GM18505 (cell line): ENCODE data around the gene HAUS7.

Experiments
- ATAC-seq: cut with Tn5 transposase; IDR thresholded peaks from one replicate; pipeline ENCODE4 v1.9.1; 2021; ENCODE audit not compliant: unreplicated experiment
- POLR2A ChIP-seq: IDR thresholded peaks from 4 replicates; pipeline ENCODE4 v1.6.1; 2011; ENCODE audit warnings: borderline replicate concordance; ENCODE audit not compliant: insufficient read depth, insufficient read length; ENCODE audit errors: extremely low read depth

HAUS7 gene

DNA sequence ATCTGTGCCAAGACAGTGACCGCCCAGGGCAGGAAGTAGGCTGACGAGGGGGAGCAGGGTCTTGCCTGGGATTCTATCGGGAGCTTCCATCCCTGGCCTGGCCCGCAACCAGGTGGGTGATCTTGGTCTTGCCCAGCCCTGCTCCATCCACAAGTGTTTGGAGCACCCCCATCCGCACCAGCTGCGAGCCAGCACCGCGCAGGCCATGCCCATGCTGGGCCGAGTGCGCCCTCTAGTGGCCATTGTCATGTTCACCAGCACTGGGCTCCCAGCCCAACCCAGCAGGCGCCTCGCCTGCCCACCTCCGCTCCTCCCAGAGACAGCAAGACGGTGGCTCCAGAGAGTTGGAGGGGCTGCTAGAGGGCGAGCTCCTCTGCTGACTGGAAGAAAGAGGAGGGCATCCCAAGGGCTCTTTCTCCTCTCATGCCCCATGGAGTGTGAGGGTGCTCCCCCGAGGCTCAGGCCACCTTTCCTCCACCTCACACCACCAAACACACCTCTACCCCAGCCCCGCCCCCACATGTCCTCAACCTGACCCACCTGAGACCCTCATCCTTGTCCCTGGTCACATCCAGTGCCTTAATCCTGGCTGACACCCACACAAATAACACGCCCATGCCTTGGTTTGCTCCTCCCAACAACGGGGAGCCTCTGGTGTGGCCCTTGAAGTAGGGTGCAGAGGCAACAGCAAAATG is 37.3 kb upstream of the HAUS7 start:
- peak; percentile 92 for ATAC-seq
- TF ChIP-seq POLR2A: no peak

DNA sequence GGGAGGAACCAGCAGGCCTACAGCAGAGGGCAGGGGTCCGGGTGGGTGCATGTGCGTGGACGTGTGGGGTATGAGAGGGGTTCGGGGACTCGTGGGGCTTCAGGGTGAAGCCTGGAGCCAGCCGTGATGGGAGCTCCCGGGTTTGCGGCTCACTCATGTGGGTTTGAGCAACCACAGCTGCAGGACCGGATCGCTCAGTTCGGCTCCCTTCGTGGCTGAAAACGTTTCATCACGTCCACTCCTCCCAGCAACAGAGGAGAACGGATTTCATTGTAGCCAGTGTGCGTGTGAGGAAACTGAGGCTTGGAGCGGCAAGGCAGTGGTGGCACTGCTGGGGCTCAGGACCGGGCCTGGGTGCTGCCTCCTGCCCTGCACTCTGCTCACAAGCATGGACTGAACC is 35.0 kb upstream of the HAUS7 start:
- ATAC-seq: no peak
- TF ChIP-seq POLR2A: no peak

DNA sequence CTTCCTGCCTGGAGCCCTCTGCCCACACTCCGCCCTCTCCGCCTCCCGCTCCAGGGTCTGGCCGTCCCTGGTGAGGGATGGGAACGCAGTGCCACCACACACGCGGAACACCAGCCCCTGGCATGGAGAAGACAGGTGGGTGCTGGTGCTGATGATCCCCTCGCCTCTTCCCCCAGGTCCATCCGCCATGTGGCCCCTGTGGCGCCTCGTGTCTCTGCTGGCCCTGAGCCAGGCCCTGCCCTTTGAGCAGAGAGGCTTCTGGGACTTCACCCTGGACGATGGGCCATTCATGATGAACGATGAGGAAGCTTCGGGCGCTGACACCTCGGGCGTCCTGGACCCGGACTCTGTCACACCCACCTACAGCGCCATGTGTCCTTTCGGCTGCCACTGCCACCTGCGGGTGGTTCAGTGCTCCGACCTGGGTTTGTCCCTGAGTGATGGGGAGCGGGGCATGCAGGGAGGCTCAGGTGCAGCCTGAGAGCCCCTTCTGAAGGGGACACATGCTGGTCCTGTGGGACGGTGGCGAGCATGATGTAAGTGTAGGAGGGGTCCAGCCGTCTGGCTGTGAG is 34.2 kb upstream of the HAUS7 start:
- ATAC-seq: no peak
- TF ChIP-seq POLR2A: no peak

DNA sequence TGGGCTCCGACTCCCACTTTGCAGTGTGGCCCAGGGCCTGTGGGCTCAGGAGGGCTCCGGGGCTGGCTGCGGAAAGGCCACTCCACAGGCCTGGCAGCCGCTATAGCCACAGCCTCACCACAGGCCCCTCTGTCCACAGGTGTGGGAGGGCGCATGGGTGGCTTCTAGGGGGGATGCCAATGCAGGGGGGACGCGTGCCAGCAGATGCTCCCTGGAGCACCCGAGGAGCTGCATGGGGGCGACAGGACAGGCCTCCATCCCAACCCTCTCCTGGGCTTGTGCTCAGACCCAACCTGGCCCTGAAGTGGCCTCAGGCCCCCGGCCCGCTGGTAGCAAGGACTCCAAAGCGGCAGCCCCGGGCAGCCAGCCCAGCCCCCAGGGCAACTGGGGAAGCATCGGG is 32.4 kb upstream of the HAUS7 start:
- no peak for ATAC-seq
- TF ChIP-seq POLR2A: no peak

DNA sequence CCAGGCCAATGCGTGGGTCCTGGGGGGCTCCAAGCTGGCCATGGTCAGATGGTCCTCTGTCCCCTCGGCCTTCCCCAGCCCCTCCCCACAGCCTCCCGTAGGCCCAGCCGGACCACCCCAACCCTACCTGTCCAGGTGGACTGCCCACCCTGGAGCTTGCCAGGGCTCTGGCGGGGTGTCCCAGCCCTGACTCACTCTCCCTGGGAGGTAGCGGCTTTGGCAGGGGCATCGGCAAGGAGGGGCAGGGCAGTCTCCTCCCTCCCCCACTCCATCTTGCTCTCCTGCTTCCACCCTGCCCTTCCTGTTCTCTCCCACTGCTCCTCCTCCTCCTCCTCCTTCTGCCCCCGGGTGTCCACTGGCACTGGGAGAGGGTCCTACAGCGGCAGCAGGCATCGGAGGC is 31.8 kb upstream of the HAUS7 start:
- TF ChIP-seq POLR2A: no peak
- ATAC-seq: no peak

DNA sequence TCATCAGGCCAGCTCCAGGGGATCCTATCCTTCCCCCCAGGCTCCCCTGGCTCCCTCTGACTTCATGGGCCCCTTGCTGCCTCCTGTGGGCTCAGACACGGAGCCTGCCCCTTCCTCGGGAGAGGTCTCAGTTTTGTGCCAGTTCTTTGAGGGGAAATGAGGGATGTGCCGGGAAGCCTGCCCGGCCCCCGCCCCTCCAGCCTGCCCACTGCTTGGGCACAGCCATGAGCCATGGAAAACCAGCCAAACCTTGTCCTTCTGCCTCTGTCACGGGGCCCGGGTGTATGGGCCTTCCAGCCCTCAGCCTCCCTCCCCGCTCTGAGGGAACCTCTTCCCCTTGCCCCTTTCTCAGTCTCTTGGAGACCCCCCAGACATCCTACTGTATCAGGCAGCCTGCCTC is 31.2 kb upstream of the HAUS7 start:
- ATAC-seq: no peak
- TF ChIP-seq POLR2A: no peak

DNA sequence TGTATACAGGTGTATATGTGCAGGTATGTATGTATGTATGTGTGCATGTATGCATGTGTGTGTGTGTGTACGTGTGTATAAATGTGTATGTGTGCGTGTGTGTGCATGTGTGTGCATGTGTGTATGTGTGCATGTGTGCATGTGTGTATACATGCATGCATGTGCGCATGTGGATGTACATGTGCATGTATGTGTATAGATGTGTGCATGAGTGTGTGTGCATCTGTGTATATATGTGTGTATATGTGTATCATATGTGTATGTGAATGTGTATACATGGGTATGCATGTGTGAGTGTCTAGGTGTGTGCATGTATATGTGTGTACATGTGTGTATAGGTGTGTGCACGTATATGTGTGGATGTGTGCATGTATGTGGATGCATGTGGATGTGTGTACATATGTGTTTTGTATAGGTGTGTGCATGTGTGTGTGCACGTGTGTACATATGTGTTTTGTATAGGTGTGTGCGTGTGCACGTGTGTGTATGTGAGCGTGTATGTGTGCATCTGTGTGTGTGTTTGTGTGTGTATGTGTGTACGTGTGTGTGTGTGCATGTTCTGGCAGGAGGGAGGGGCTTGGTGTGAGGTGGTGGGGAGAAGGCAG is 30.4 kb upstream of the HAUS7 start:
- TF ChIP-seq POLR2A: no peak
- no peak for ATAC-seq

DNA sequence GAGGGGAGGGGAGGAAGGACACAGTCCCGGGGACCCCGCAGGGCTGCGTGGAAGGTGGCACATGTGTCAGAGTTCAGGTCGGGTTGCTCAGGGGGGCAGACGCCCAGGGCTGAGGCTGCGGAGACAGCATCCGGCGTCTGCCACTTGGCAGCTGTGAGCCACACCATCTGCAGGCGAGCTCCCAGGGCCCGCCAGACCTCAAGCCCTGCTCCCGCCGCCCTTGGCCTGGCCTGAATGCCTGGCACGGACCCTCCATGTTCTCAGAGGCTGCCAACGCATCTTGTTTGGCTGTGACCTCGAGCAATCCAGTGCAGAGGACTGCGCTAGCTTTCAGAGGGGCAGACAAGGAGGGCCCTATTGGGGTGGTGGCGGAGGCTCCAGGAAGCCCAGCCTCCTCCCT is 29.5 kb upstream of the HAUS7 start:
- no peak for ATAC-seq
- no peak for TF ChIP-seq POLR2A

DNA sequence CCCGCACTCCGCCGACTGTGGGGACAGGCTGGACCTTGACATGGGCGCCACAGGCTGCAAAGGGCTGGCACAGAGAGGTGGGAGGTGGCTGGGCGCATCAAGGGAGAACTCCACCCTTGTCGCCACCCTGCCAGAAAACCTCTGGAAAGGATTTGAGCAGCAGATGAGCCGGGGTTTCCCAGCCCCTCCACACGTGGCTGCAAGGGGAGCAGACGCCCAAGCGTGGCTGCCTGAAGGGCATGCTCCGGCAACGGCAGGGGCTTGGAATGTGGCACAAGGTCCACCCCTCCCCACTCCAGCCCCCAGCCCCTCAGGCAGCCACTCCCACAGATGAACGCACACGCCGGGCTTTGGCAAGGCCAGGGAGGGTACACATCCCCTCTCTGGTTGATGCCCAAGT is 29.0 kb upstream of the HAUS7 start:
- TF ChIP-seq POLR2A: no peak
- ATAC-seq: no peak

DNA sequence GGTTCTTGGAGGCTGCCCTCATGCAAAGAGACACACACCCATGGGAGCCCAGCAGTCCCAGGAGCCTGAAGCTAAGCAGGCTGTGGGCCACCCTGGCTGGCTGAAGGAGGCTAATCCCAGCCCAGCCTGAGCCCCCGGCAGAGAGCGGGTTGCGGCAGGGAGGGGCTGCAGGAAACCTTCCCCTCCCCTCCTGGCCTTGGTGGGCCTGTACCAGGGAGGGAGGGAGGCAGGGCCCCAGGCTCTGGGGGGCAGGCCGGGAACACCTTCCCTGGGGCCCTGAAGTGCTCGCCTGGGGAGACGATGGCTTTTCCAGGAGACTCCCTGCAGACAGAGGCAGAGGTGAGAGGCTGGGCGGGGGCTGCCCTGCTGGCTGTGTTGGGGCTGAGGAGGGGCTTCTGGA is 28.1 kb upstream of the HAUS7 start:
- no peak for TF ChIP-seq POLR2A
- no peak for ATAC-seq

DNA sequence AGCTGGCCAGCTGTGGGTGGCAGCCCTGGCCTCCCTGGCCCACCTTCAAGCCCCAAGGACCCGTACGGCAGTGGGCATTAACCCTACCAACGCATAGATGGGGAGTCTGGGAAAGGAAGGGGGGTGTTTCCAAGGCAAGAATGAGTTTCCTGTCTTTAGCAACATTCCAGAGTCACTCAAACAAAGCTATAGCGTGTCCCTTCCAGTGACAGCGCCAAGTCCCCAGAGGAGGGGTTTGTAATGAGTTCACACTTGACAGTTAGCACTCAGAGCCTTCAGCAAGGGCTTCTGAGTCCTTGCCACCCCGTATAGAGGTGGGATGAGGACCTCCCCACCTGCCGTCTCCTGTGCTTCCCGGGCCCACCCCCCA is 26.2 kb upstream of the HAUS7 start:
- no peak for TF ChIP-seq POLR2A

DNA sequence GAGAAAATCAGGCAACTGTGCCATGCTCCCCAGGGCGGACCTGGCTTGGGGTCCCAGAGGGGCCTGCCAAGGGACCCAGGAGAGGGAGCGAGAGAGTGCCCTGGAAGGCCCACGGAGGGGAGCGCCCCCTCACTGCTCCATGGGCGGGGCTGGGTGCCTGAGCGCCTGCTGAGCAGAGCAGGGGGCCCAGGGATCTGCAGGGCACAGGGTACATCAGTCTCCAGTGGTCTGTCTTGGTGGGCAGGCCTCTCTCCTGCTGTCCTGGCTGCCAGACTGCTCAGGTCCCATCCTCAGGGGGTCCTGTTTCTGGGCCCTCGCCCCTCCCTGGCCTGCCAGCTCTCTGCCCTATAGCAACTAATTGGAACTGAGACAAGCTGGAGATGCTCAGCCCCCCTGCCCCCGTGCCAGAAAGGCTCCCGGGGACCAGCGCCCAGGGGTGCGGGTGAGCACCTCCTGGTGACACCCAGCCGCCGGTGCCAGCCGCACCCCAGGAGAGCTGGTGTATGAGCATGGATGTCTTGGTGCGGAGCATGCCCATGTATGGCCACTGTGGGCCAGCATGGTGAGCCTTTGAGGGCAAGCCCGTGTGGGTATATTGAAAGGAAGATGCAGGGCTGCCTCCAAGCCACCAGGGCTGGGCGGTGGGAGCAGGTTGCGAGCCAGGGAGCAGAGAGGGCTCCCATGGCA is 25.7 kb upstream of the HAUS7 start:
- ATAC-seq: no peak
- TF ChIP-seq POLR2A: no peak

More for the DNA sequence above, 26.2 kb upstream of the HAUS7 start:
- ATAC-seq: no peak

DNA sequence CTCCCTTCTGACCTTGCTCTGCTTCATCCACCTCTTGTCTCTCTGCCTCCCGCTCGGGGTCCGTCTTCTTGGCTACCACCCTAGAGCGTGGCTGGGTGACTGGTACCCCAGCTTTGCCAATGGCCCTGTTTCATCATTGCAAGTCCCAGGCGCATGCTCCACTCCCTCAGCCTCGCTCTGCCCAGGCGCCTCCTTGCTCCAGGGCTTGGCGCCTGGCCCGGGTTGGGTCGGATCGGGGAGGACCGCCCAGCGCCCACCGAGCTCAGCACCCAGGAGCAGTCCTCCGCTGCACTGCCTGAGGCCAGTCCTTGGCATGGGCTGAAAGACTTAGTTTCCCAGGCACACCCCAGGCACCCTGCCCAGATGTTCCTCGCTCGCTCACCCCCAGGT is 25.0 kb upstream of the HAUS7 start:
- ATAC-seq: no peak
- TF ChIP-seq POLR2A: no peak
